Cardiac muscle cell (in vitro differentiated cells and primary cell): ENCODE measurements around the gene SLC43A1. TPM values are rescaled to one million over a fixed set of nuclear protein-coding genes. Genes with fewer than 3 reads are reported as not detected.

ENCODE experiments used
- DNase-seq, 2 donors: peaks; one replicate each; pipeline versions ENCODE4 v3.0.0 to v3.0.0-alpha.2; 2010 to 2017; ENCODE audit warnings: low read depth in 1 of 2, low spot score in 1 of 2
- H3K27ac ChIP-seq: fragments of 200-600 bp; sonication (generic); 2 replicates; pipeline ENCODE4 v1.5.1; 2016
- H3K27me3 ChIP-seq: fragments of 200-600 bp; sonication (generic); 2 replicates; pipeline ENCODE4 v1.6.0; 2016; ENCODE audit warnings: control low read depth
- H3K36me3 ChIP-seq: fragments of 200-600 bp; sonication (generic); 2 replicates; pipeline ENCODE4 v1.5.1; 2016; ENCODE audit warnings: control low read depth
- H3K4me1 ChIP-seq: fragments of 200-600 bp; sonication (generic); 2 replicates; pipeline ENCODE4 v1.8.1; 2017; ENCODE audit warnings: low read depth, mild to moderate bottlenecking, mixed run types
- H3K4me3 ChIP-seq: fragments of 200-600 bp; sonication (generic); 2 replicates; pipeline ENCODE4 v1.5.1; 2016; ENCODE audit warnings: mild to moderate bottlenecking
- H3K9me3 ChIP-seq: fragments of 200-600 bp; sonication (generic); 2 replicates; pipeline ENCODE4 v1.5.1; 2017; ENCODE audit warnings: low read depth, mild to moderate bottlenecking, control low read depth
- polyA plus RNA-seq: library from polyadenylated mRNA; unstranded; fragments of >200 nt; fragmentation: Nextera tagmentation; extraction: Ambion mirVana; gene quantifications from 2 replicates; pipeline ENCODE4 v1.2.1, GENCODE V29; 2016
- total RNA-seq: library from RNA; depleted of rRNA; stranded (reverse); fragments of >200 nt; gene quantifications from 2 replicates; pipeline ENCODE4 v1.2.3, GENCODE V29; 2016
- TF ChIP-seq, protein P1 (sequence below): IDR thresholded peaks from 2 replicates; pipeline ENCODE4 v1.5.1; 2012; ENCODE audit warnings: low read depth, mild to moderate bottlenecking, low read length

The SLC43A1 gene
- total and polyA plus RNA-seq, 2 experiments from 2014 or later = 11.2 to 24.6 TPM

DNA sequence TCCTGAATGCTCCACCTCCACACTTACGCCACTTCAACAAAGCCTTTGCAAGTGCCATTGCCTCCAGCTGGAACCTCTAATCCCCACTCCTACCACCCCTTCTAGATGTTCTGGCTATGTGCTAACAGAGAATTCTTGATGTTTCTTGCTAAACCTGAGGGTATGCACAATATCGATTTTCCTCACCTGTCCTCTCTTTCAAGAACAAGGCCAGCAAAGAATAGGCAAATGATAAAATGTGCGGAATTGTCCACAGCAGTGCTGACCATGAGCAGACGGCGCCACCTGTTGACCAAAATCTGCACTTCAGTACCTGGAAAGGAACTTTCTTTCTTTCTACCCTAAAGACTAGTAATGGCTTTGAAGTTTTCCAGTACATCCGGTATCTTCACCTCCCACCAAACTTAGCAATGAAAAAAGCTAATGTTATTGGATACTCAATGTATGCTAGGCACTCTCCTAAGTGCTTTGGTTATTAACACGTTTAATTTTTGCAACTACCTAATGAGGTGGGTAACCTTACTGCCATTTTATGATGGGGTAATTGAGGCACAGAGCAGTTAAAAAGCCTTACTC, 11.6 kb upstream of the SLC43A1 start:
- no peak overlapping the region for H3K27ac ChIP-seq
- H3K36me3 ChIP-seq = no peaks in the 10 kb centered on the region
- H3K4me1 ChIP-seq = no peaks in the 10 kb centered on the region
- peak; percentile 72 to 78 for DNase-seq
- TF ChIP-seq, protein P1, sequence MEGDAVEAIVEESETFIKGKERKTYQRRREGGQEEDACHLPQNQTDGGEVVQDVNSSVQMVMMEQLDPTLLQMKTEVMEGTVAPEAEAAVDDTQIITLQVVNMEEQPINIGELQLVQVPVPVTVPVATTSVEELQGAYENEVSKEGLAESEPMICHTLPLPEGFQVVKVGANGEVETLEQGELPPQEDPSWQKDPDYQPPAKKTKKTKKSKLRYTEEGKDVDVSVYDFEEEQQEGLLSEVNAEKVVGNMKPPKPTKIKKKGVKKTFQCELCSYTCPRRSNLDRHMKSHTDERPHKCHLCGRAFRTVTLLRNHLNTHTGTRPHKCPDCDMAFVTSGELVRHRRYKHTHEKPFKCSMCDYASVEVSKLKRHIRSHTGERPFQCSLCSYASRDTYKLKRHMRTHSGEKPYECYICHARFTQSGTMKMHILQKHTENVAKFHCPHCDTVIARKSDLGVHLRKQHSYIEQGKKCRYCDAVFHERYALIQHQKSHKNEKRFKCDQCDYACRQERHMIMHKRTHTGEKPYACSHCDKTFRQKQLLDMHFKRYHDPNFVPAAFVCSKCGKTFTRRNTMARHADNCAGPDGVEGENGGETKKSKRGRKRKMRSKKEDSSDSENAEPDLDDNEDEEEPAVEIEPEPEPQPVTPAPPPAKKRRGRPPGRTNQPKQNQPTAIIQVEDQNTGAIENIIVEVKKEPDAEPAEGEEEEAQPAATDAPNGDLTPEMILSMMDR = peak; percentile 88
- no peaks in the 10 kb centered on the region for H3K9me3 ChIP-seq
- H3K27me3 ChIP-seq = no peaks in the 10 kb centered on the region
- no peak overlapping the region for H3K4me3 ChIP-seq

DNA sequence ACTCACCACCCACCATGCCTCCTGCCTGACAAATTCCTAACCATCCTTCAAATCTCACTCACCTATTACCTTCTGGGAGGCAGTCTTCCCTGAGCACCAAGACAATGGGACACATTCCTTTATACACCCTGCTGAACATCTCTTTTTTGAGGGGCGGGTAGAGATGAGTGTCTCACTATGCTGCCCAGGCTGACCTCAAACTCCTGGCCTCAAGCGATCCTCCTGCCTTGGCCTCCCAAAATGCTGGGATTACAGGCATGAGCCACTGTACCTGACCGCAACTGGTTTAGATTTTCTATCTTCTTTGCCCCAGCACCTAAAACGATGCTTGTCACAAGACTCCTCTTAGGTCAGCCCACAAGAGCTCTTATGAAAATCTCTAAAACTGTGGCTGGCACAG, 7.9 kb upstream of the SLC43A1 start:
- no peaks in the 10 kb centered on the region for H3K36me3 ChIP-seq
- H3K9me3 ChIP-seq = no peaks in the 10 kb centered on the region
- H3K4me3 ChIP-seq = no peak overlapping the region
- H3K4me1 ChIP-seq = no peaks in the 10 kb centered on the region
- no peak for DNase-seq
- no peaks in the 10 kb centered on the region for H3K27me3 ChIP-seq
- TF ChIP-seq, protein P1 = no peak
- H3K27ac ChIP-seq = no peak overlapping the region

DNA sequence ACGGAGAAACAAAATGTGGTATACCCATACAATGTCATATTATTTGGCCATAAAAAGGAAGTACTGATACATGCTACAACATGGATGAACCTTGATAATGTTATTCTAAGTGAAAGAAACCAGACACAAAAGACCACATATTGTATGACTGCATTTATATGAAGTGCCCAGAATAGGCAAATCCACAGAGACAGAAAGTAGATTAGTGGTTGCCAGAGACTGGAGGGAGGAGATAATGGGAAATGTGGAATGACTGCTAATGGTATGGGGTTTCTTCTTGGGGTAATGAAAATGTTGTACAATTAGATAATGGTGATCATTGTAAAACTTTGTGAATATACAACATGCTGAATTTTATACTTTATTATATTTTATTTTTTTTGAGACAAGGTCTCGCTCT, 5.6 kb upstream of the SLC43A1 start:
- H3K4me3 ChIP-seq = no peak overlapping the region
- no peaks in the 10 kb centered on the region for H3K4me1 ChIP-seq
- no peak for DNase-seq
- H3K27me3 ChIP-seq = peaks cover 12% of the 10 kb centered on the region
- TF ChIP-seq, protein P1 = no peak
- H3K27ac ChIP-seq = no peak overlapping the region
- no peaks in the 10 kb centered on the region for H3K9me3 ChIP-seq
- no peaks in the 10 kb centered on the region for H3K36me3 ChIP-seq

DNA sequence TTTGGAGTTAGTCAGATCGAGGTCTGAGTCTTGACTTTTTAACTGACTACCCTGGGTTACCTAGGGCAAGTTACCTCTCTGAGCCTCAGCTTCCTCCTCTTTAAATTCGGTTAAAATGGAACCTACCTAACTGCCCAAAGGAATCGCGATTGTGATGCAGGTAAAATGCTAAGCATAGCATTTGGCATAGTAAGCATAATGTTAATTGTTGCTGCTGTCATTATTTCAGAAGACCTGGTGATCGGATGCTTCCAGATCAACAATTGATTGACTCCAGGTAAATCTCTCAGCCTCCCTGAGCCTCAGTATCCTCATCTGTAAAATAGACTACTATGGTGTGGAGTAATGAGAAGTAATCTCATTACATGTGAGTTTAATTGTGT, 550 bp upstream of the SLC43A1 start:
- H3K4me3 ChIP-seq = peak overlapping the region; percentile 48
- no peaks in the 10 kb centered on the region for H3K9me3 ChIP-seq
- no peak for DNase-seq
- H3K36me3 ChIP-seq = no peaks in the 10 kb centered on the region
- H3K27ac ChIP-seq = no peak overlapping the region
- TF ChIP-seq, protein P1 = no peak
- peaks cover 13% of the 10 kb centered on the region for H3K27me3 ChIP-seq
- H3K4me1 ChIP-seq = peaks cover 7% of the 10 kb centered on the region

DNA sequence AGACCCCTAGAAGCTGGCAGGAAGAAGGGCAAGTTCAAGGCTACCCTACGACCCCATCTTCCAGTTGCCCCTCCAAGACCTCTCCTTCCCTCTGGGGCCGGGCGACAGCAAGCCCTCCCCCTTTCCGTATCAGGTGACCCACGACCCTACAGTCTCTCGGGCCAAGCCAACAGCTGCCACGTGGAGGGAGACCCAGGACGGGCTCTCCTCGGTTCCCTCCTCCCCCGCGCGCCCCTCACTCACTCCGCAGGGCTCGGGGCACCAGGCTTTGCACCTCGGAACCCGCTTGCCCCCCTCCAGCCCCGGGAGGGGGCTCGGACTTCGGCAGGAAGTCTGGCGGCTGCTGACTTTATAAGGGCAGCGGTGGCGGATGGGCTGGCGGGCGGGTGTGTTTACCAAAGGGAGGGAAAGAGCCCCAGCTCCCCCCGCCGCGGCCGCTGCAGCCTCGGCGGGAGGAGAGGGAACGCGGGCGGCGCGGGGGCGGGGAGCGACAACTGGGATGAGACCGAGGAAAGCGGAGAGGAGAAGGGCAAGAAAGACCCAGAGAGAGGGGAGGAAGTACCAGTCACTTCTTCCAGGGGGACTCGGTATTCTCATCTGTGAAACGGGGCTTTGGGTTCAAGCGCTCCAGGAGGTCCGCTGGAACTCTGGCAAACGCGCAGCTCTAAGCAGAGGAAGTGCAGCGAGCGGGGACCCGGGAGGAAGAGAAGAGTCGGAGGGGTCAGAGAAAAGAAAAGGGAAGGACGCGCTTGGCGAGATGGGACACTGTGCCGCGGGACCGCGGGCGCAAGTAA, 767 bp downstream of the SLC43A1 start:
- H3K27me3 ChIP-seq = peaks cover 13% of the 10 kb centered on the region
- H3K27ac ChIP-seq = no peak overlapping the region
- peak; percentile 47 to 51 for DNase-seq
- H3K36me3 ChIP-seq = no peaks in the 10 kb centered on the region
- peak overlapping the region; percentile 48 for H3K4me3 ChIP-seq
- H3K4me1 ChIP-seq = peaks cover 7% of the 10 kb centered on the region
- H3K9me3 ChIP-seq = no peaks in the 10 kb centered on the region
- TF ChIP-seq, protein P1 = no peak
